IMR-90 (cell line): ENCODE measurements around the gene CIB1. TPM values are rescaled to one million over a fixed set of nuclear protein-coding genes. Genes with fewer than 3 reads are reported as not detected.
"Not testable (repeated sequence)": the region's sequence is repeated elsewhere in the genome, so short reads cannot be mapped to it uniquely, and the experiment has no call there.

ENCODE experiments used
- ATAC-seq: fragments of 200-7000 bp; cut with Tn5 transposase; 2 replicates; pipeline ENCODE4 v1.9.1; 2020; ENCODE audit warnings: low read depth, mild to moderate bottlenecking, moderate library complexity
- BruUV-seq: library from RNA; stranded (reverse); fragments of 400-500 nt; replicated peaks from 2 replicates; lab custom pipeline; 2021; lab: Mats Ljungman, UMichigan
- CTCF ChIA-PET: fragments of 300-600 bp; formaldehyde crosslinking; extraction: SDS; loops from one replicate; lab custom pipeline; 2021; ENCODE audit warnings: antibody characterized with exemption; lab: Yijun Ruan, JAX
- POLR2A ChIA-PET: fragments of 300-600 bp; sonication (Branson Sonifier 250); formaldehyde crosslinking; loops from one replicate; lab custom pipeline; 2022; ENCODE audit warnings: antibody characterized with exemption; ENCODE audit not compliant: unreplicated experiment; lab: Charles Lee
- DNase-seq: peaks from one replicate; pipeline ENCODE4 v3.0.0; 2013
- H2AFZ ChIP-seq: replicated peaks from 2 replicates; pipeline ENCODE3; 2013; ENCODE audit warnings: low read length, mild to moderate bottlenecking; ENCODE audit not compliant: poor library complexity
- H2AK5ac ChIP-seq: 2 replicates; pipeline ENCODE4 v1.6.1; 2013; ENCODE audit warnings: low read depth, low read length, inconsistent platforms
- H2AK9ac ChIP-seq: replicated peaks from 2 replicates; pipeline ENCODE3; 2013; ENCODE audit warnings: mild to moderate bottlenecking, low read depth, low read length, moderate library complexity; ENCODE audit not compliant: poor library complexity
- H2BK120ac ChIP-seq: 2 replicates; pipeline ENCODE4 v1.6.1; 2013; ENCODE audit warnings: low read depth, low read length, inconsistent platforms
- H2BK15ac ChIP-seq: 3 replicates; pipeline ENCODE4 v1.6.1; 2013; ENCODE audit warnings: low read depth, low read length, inconsistent platforms
- H2BK20ac ChIP-seq: 2 replicates; pipeline ENCODE4 v1.6.1; 2013; ENCODE audit warnings: low read depth, mild to moderate bottlenecking, inconsistent platforms, low read length, moderate library complexity
- H2BK5ac ChIP-seq: 2 replicates; pipeline ENCODE4 v1.6.1; 2013; ENCODE audit warnings: mild to moderate bottlenecking, low read depth, low read length, inconsistent platforms; ENCODE audit not compliant: poor library complexity, severe bottlenecking
- H3K14ac ChIP-seq: replicated peaks from 2 replicates; pipeline ENCODE4 v1.6.1; 2013; ENCODE audit warnings: low read depth, low read length, inconsistent platforms
- H3K18ac ChIP-seq: 2 replicates; pipeline ENCODE4 v1.6.1; 2013; ENCODE audit warnings: low read depth, low read length, control low read depth
- H3K23ac ChIP-seq: 2 replicates; pipeline ENCODE4 v1.6.1; 2013; ENCODE audit warnings: low read depth, low read length, inconsistent platforms
- H3K27ac ChIP-seq: 2 replicates; pipeline ENCODE4 v1.5.1; 2013; ENCODE audit warnings: mild to moderate bottlenecking, control low read depth, low read length; ENCODE audit not compliant: insufficient read depth
- H3K27me3 ChIP-seq: 2 replicates; pipeline ENCODE4 v1.6.1; 2013; ENCODE audit warnings: low read length; ENCODE audit not compliant: control insufficient read depth, insufficient read depth
- H3K36me3 ChIP-seq: 2 replicates; pipeline ENCODE4 v1.6.1; 2013; ENCODE audit warnings: low read length, mixed read lengths; ENCODE audit not compliant: control insufficient read depth, insufficient read depth
- H3K4ac ChIP-seq: 2 replicates; pipeline ENCODE4 v1.6.1; 2013; ENCODE audit warnings: low read depth, low read length, inconsistent platforms
- H3K4me1 ChIP-seq: 2 replicates; pipeline ENCODE4 v1.6.1; 2013; ENCODE audit warnings: low read length, mixed read lengths; ENCODE audit not compliant: control insufficient read depth, insufficient read depth
- H3K4me2 ChIP-seq: 2 replicates; pipeline ENCODE4 v1.6.1; 2013; ENCODE audit warnings: low read depth, mild to moderate bottlenecking, control low read depth, low read length, moderate library complexity
- H3K4me3 ChIP-seq: 2 replicates; pipeline ENCODE4 v1.5.1; 2013; ENCODE audit warnings: low read depth, mild to moderate bottlenecking, control low read depth, low read length, moderate library complexity; ENCODE audit not compliant: insufficient read depth
- H3K56ac ChIP-seq: 2 replicates; pipeline ENCODE4 v1.6.1; 2013; ENCODE audit warnings: low read length, inconsistent platforms; ENCODE audit not compliant: insufficient read depth; ENCODE audit errors: extremely low read depth
- H3K79me1 ChIP-seq, 2 experiments: 2 replicates each; pipeline ENCODE4 v1.6.1; 2013; ENCODE audit warnings: low read length in 2 of 2, inconsistent platforms in 1 of 2, low read depth in 1 of 2
- H3K9ac ChIP-seq: 2 replicates; pipeline ENCODE4 v1.6.1; 2013; ENCODE audit warnings: low read depth, low read length, control low read depth
- H3K9me1 ChIP-seq: 2 replicates; pipeline ENCODE4 v1.6.1; 2013; ENCODE audit warnings: low read length, inconsistent platforms; ENCODE audit not compliant: insufficient read depth
- H3K9me3 ChIP-seq: 2 replicates; pipeline ENCODE4 v1.6.1; 2013; ENCODE audit warnings: low read length; ENCODE audit not compliant: control insufficient read depth, insufficient read depth
- H4K20me1 ChIP-seq: 2 replicates; pipeline ENCODE4 v1.6.1; 2013; ENCODE audit warnings: low read length, inconsistent platforms; ENCODE audit not compliant: insufficient read depth
- H4K5ac ChIP-seq: 2 replicates; pipeline ENCODE4 v1.6.1; 2013; ENCODE audit warnings: mild to moderate bottlenecking, low read depth, low read length, control low read depth
- H4K8ac ChIP-seq, 2 experiments: 2 replicates each; pipeline ENCODE4 v1.6.1; 2013; ENCODE audit warnings: low read depth in 2 of 2, low read length in 2 of 2, control low read depth in 1 of 2, inconsistent platforms in 1 of 2
- H4K91ac ChIP-seq: 2 replicates; pipeline ENCODE4 v1.6.1; 2013; ENCODE audit warnings: low read depth, low read length, inconsistent platforms; ENCODE audit not compliant: insufficient read depth
- BHLHE40 ChIP-seq: fragments of 150-350 bp; IDR thresholded peaks from 2 replicates; pipeline ENCODE4 v1.6.1; 2016; ENCODE audit warnings: mild to moderate bottlenecking, low read depth, low read length
- CTCF ChIP-seq: conservative IDR thresholded peaks from 2 replicates; pipeline ENCODE4 v1.5.1; 2012; ENCODE audit warnings: mild to moderate bottlenecking, low read depth, low read length, improper control_type of control experiment
- FOS ChIP-seq: fragments of 150-350 bp; IDR thresholded peaks from 2 replicates; pipeline ENCODE4 v1.6.1; 2016; ENCODE audit warnings: low read depth, low read length
- WGBS, 2 experiments: methylation state at CpG; one replicate each; pipeline versions ENCODE4 v1.1.5 to v1.1.7; 2013; ENCODE audit warnings: missing lambda C conversion rate in 2 of 2; ENCODE audit not compliant: insufficient read length in 1 of 2; ENCODE audit errors: extremely low coverage in 2 of 2; 5-methylcytosine and 5-hydroxymethylcytosine counted together
- dilution Hi-C: fragments of 300-500 bp; cut with HindIII; formaldehyde crosslinking; loops from one replicate; pipeline ENCODE4 v1.14.3; 2018; ENCODE audit warnings: low sequenced_read_pairs; ENCODE audit not compliant: unreplicated experiment
- in situ Hi-C: fragments of 300-500 bp; cut with MboI; formaldehyde crosslinking; loops from 3 replicates; pipeline ENCODE4 v1.14.3; 2019; ENCODE audit warnings: low sequenced_read_pairs, inconsistent platforms, mixed read lengths
- intact Hi-C: fragments of 100-400 bp; cut with micrococcal nuclease; formaldehyde crosslinking; loops from 2 replicates; pipeline ENCODE4 v1.10.0; 2022
- polyA plus RNA-seq, 3 experiments: library from polyadenylated mRNA; depleted of rRNA; stranded (reverse); fragments of >200 nt; gene quantifications; 2 replicates each; pipeline ENCODE4 v1.2.3, GENCODE V29; 2012; ENCODE audit warnings: low replicate concordance in 1 of 3
- total RNA-seq: library from RNA; depleted of rRNA; stranded (reverse); fragments of >200 nt; gene quantifications from 2 replicates; pipeline ENCODE4 v1.2.3, GENCODE V29; 2012

Gene CIB1
- total and polyA plus RNA-seq, 2 of the 4 experiments (the other 2 are of a cell fraction) = 31.5 to 94.1 TPM

- ATAC-seq = no peak
- no peaks in the 10 kb centered on the region for H3K9me3 ChIP-seq
- dilution Hi-C loops (no loop called here), in situ Hi-C loops (no loop called here), intact Hi-C loops (no loop called here)
- H3K27ac ChIP-seq = no peak overlapping the region
- H3K4me2 ChIP-seq = no peak overlapping the region
- peaks cover 20% of the 10 kb centered on the region for H3K4me1 ChIP-seq
- H4K20me1 ChIP-seq = no peaks in the 10 kb centered on the region
- no peak overlapping the region for H2BK120ac ChIP-seq
- no peak overlapping the region for H2BK15ac ChIP-seq
- ChIA-PET POLR2A (no interaction called here), CTCF (no interaction called here)
- no peaks in the 10 kb centered on the region for H3K36me3 ChIP-seq
- peaks cover 11% of the 10 kb centered on the region for H3K9me1 ChIP-seq
- no peak overlapping the region for H3K4me3 ChIP-seq
- no peak overlapping the region for H2AK5ac ChIP-seq
- H3K4ac ChIP-seq = no peak overlapping the region
- H3K56ac ChIP-seq = no peak overlapping the region
- H2BK5ac ChIP-seq = no peak overlapping the region
- no peak for DNase-seq
- H3K79me1 ChIP-seq = peaks cover 0 to 12% of the 10 kb centered on the region in 2 experiments; a peak in 2 of 4 replicates
- H3K27me3 ChIP-seq = no peaks in the 10 kb centered on the region
- 86% methylated on average over 5 of the region's 8 CpGs; no CpG with 5 or more reads in 1 of the 2 experiments for WGBS, 2 experiments
- H2BK20ac ChIP-seq = no peak overlapping the region
- H4K8ac ChIP-seq = no peak overlapping the region
- H2AK9ac ChIP-seq = no peak overlapping the region
- BruUV-seq = no TSS peak
- no peak for TF ChIP-seq BHLHE40
- no peak for TF ChIP-seq CTCF
- no peak for TF ChIP-seq FOS
- no peak overlapping the region for H4K5ac ChIP-seq
- no peak overlapping the region for H3K18ac ChIP-seq
- H3K9ac ChIP-seq = no peak overlapping the region
- H3K14ac ChIP-seq = no peak overlapping the region
- H2AFZ ChIP-seq = no peak overlapping the region
- no peak overlapping the region for H4K91ac ChIP-seq
- H3K23ac ChIP-seq = no peak overlapping the region
Measured at GRCh38 chr15:90188914-90189748, 44.6 kb downstream of the CIB1 start.

GRCh38 chr15:90188065-90188464 is 45.7 kb downstream of the CIB1 start:
- CTCF ChIA-PET, H2AFZ ChIP-seq, H3K4ac ChIP-seq, H3K56ac ChIP-seq, H4K20me1 ChIP-seq, H3K9me3 ChIP-seq, DNase-seq, H2BK5ac ChIP-seq, H3K14ac ChIP-seq, H3K23ac ChIP-seq, intact Hi-C loops, H3K9ac ChIP-seq, H4K91ac ChIP-seq, H2BK20ac ChIP-seq, H4K8ac ChIP-seq, H3K18ac ChIP-seq, H3K4me3 ChIP-seq, H3K36me3 ChIP-seq, BruUV-seq, H4K5ac ChIP-seq, POLR2A ChIA-PET, H2AK9ac ChIP-seq, dilution Hi-C loops, H3K4me2 ChIP-seq, H2BK120ac ChIP-seq, H2BK15ac ChIP-seq, H3K27ac ChIP-seq, H2AK5ac ChIP-seq, ATAC-seq, H3K79me1 ChIP-seq, in situ Hi-C loops, H3K27me3 ChIP-seq: not testable (repeated sequence)
- H3K4me1 ChIP-seq = peaks cover 18% of the 10 kb centered on the region
- no CpG with 5 or more reads among the region's 7 CpGs for WGBS, 2 experiments
- H3K9me1 ChIP-seq = peaks cover 12% of the 10 kb centered on the region
